Pancreas (tissue), 10 donors: ENCODE measurements around the gene RBMS2. TPM values are rescaled to one million over a fixed set of nuclear protein-coding genes. Genes with fewer than 3 reads are reported as not detected.

ENCODE experiments used
- ATAC-seq, 4 donors: fragments of 200-7000 bp; cut with Tn5 transposase; one replicate each; pipeline versions ENCODE4 v1.8.0 to v1.9.1; 2020; ENCODE audit warnings: mild to moderate bottlenecking in 4 of 4, moderate library complexity in 4 of 4
- DNase-seq, 6 donors: peaks; one replicate each; pipeline ENCODE4 v3.0.0-alpha.2; 2020
- FAIRE-seq: peaks from 2 replicates; lab custom pipeline; 2012; peaks lifted over from hg19 to GRCh38; lab: Jason Lieb, UNC
- H3K27ac ChIP-seq, 4 donors: fragments of 200-600 bp; sonication (generic); 1 replicate in 3 of 4; 2 replicates in 1 of 4; pipeline versions ENCODE4 v1.5.0 to v1.8.0; 2020
- H3K27me3 ChIP-seq, 4 donors: fragments of 200-600 bp; one replicate each; pipeline ENCODE4 v1.8.0; 2021
- H3K36me3 ChIP-seq, 3 donors: fragments of 200-600 bp; sonication (generic) in 1 of 3; one replicate each; pipeline versions ENCODE4 v1.5.0 to v1.8.0; 2020 to 2021
- H3K4me1 ChIP-seq, 3 donors: fragments of 200-600 bp; one replicate each; pipeline ENCODE4 v1.8.0; 2021
- H3K4me3 ChIP-seq, 4 donors: fragments of 200-600 bp; sonication (generic) in 2 of 4; one replicate each; pipeline versions ENCODE4 v1.5.0 to v1.8.0; 2020 to 2021
- H3K9me3 ChIP-seq, 4 donors: fragments of 200-600 bp; one replicate each; pipeline ENCODE4 v1.8.0; 2021
- CTCF ChIP-seq, 4 donors: fragments of 200-600 bp; sonication (generic) in 3 of 4; IDR thresholded peaks; one replicate each; pipeline versions ENCODE4 v1.5.0 to v1.8.0; 2021; ENCODE audit warnings: antibody characterized with exemption in 4 of 4
- WGBS, 2 donors: extraction: QIAGEN DNeasy Blood & Tissue Kit; methylation state at CpG; one replicate each; pipeline ENCODE4 v1.1.7; 2013; 5-methylcytosine and 5-hydroxymethylcytosine counted together
- intact Hi-C, 3 donors: fragments of 100-400 bp; cut with DNase I; formaldehyde crosslinking; loops; one replicate each; pipeline versions ENCODE4 v1.11.1 to v1.14.2; 2022
- polyA plus RNA-seq, 2 donors: library from polyadenylated mRNA; stranded (reverse); fragments of 200-250 nt; gene quantifications; one replicate each; pipeline ENCODE4 v1.2.3, GENCODE V29; 2013
- total RNA-seq, 6 donors: library from RNA; stranded (reverse); fragmentation: NEBNext Ultra II Directional in 4 of 6; extraction: Animal tissue kit (Norgen Biotek cat#: 25700) in 4 of 6; gene quantifications; one replicate each; pipeline versions ENCODE4 v1.2.1 to v1.2.4, GENCODE V29; 2021 to 2023
- donor health status: healthy with polysubstance abuse.
- donor health status: DM: no; HTN: no; CAD: no; lungs with moderate emphysema.
- donor health status: DM: no; HTN: no; CAD: no.
- donor health status: control.
- donor health status: control.
- donor health status: Bipolar disorder and iron deficiency.
- donor health status: DM: yes; HTN: yes; CAD: no.
- donor health status: DM: no; HTN: no; CAD: no.
- donor health status: DM: no; HTN: no; CAD: no.
- donor health status: DM: yes; HTN: yes; CAD: no.

Gene RBMS2
- total and polyA plus RNA-seq, 8 donors, result 5.4 to 30.8 (median 10.4) TPM

GRCh38 chr12:56528846-56529245 lies 7.2 kb downstream of the RBMS2 start:
- WGBS, 2 donors, result 95 to 100% methylated on average over 1 of the region's 1 CpG
- FAIRE-seq (no peak), DNase-seq (no peak), ATAC-seq (no peak)
- H3K4me3 ChIP-seq, result no peak overlapping the region
- TF ChIP-seq CTCF (IDR thresholded peaks at IDR 0.05), result no peak
- no peaks in the 10 kb centered on the region for H3K27me3 ChIP-seq
- peaks cover 0 to 5% (median 4%) of the 10 kb centered on the region in 3 donors for H3K4me1 ChIP-seq
- no peaks in the 10 kb centered on the region for H3K9me3 ChIP-seq
- intact Hi-C loops, result no loop called here
- H3K27ac ChIP-seq, result no peak overlapping the region
- no peaks in the 10 kb centered on the region for H3K36me3 ChIP-seq

GRCh38 chr12:56529656-56530055 lies 8.0 kb downstream of the RBMS2 start:
- WGBS, 2 donors, result 92 to 93% methylated on average over 4 of the region's 4 CpGs
- TF ChIP-seq CTCF (IDR thresholded peaks at IDR 0.05), result no peak
- H3K36me3 ChIP-seq, result no peaks in the 10 kb centered on the region
- DNase-seq (no peak), FAIRE-seq (no peak), ATAC-seq (no peak)
- H3K27me3 ChIP-seq, result no peaks in the 10 kb centered on the region
- intact Hi-C loops, result no loop called here
- H3K4me3 ChIP-seq, result no peak overlapping the region
- H3K9me3 ChIP-seq, result no peaks in the 10 kb centered on the region
- H3K4me1 ChIP-seq, result peaks cover 0 to 5% (median 4%) of the 10 kb centered on the region in 3 donors
- H3K27ac ChIP-seq, result no peak overlapping the region

- WGBS, 2 donors, result 80 to 82% methylated on average over 7 of the region's 7 CpGs
- Histone ChIP-seq H3K27me3 (no peaks in the 10 kb centered on the region), H3K36me3 (no peaks in the 10 kb centered on the region), H3K4me3 (no peak overlapping the region), H3K9me3 (no peaks in the 10 kb centered on the region), H3K4me1 (peaks cover 0 to 5% (median 4%) of the 10 kb centered on the region in 3 donors), H3K27ac (no peak overlapping the region)
- FAIRE-seq (no peak), ATAC-seq (no peak), DNase-seq (no peak)
- TF ChIP-seq CTCF (IDR thresholded peaks at IDR 0.05), result no peak
- intact Hi-C loops, result no loop called here
Measured at GRCh38 chr12:56530390-56531055, 8.9 kb downstream of the RBMS2 start.

GRCh38 chr12:56537546-56537945 lies 15.9 kb downstream of the RBMS2 start:
- no peak overlapping the region for H3K27ac ChIP-seq
- no peaks in the 10 kb centered on the region for H3K27me3 ChIP-seq
- H3K9me3 ChIP-seq, result no peaks in the 10 kb centered on the region
- H3K4me3 ChIP-seq, result no peak overlapping the region
- intact Hi-C loops, result no loop called here
- H3K36me3 ChIP-seq, result no peaks in the 10 kb centered on the region
- ATAC-seq (no peak), DNase-seq (no peak), FAIRE-seq (no peak)
- no peak for TF ChIP-seq CTCF (IDR thresholded peaks at IDR 0.05)
- no peaks in the 10 kb centered on the region for H3K4me1 ChIP-seq

GRCh38 chr12:56541631-56542030 lies 20.0 kb downstream of the RBMS2 start:
- Histone ChIP-seq H3K27ac (no peak overlapping the region), H3K4me3 (no peak overlapping the region)
- no peak for FAIRE-seq

More at GRCh38 chr12:56541631-56542030, 20.0 kb downstream of the RBMS2 start:
- Histone ChIP-seq H3K9me3 (no peaks in the 10 kb centered on the region), H3K4me1 (no peaks in the 10 kb centered on the region), H3K27me3 (no peaks in the 10 kb centered on the region), H3K36me3 (no peaks in the 10 kb centered on the region)
- ATAC-seq, result no peak
- no peak for TF ChIP-seq CTCF (IDR thresholded peaks at IDR 0.05)
- intact Hi-C loops, result no loop called here
- WGBS, 2 donors, result 40 to 42% methylated on average over 2 of the region's 2 CpGs
- DNase-seq, result no peak
